OCI-LY1 (cell line): ENCODE results near the gene CRYBG1.

ENCODE experiments used
- H2AFZ ChIP-seq: fragments of 200-600 bp; sonication (generic), shearing (Covaris generic); 2 replicates; pipeline ENCODE4 v1.6.0; 2014; ENCODE audit warnings: antibody characterized with exemption, mild to moderate bottlenecking, low read length
- H3F3A ChIP-seq: fragments of 200-600 bp; sonication (generic), shearing (Covaris generic); 2 replicates; pipeline ENCODE4 v1.6.0; 2014; ENCODE audit warnings: mild to moderate bottlenecking, antibody characterized with exemption, low read length, moderate library complexity; ENCODE audit not compliant: insufficient read depth
- H3K27ac ChIP-seq: fragments of 200-600 bp; sonication (generic); 2 replicates; pipeline ENCODE4 v1.5.1; 2014; ENCODE audit warnings: low read length, mixed run types, mild to moderate bottlenecking, low read depth; ENCODE audit not compliant: poor library complexity, severe bottlenecking
- H3K27me3 ChIP-seq: fragments of 200-600 bp; sonication (generic); 2 replicates; pipeline ENCODE4 v1.6.0; 2014; ENCODE audit warnings: antibody characterized with exemption, mild to moderate bottlenecking, low read length, moderate library complexity; ENCODE audit not compliant: insufficient read depth
- H3K36me3 ChIP-seq: fragments of 200-600 bp; sonication (generic); 2 replicates; pipeline ENCODE4 v1.6.1; 2014; ENCODE audit warnings: mild to moderate bottlenecking, antibody characterized with exemption, low read length, moderate library complexity, mixed read lengths; ENCODE audit not compliant: insufficient read depth
- H3K4me1 ChIP-seq: fragments of 200-600 bp; sonication (generic); 2 replicates; pipeline ENCODE4 v1.5.1; 2014; ENCODE audit warnings: mild to moderate bottlenecking, low read length, moderate library complexity; ENCODE audit not compliant: insufficient read depth, severe bottlenecking
- H3K4me2 ChIP-seq: fragments of 200-600 bp; sonication (generic), shearing (Covaris generic); 2 replicates; pipeline ENCODE4 v1.6.1; 2014; ENCODE audit warnings: low read length
- H3K4me3 ChIP-seq: fragments of 200-600 bp; sonication (generic); 2 replicates; pipeline ENCODE4 v1.5.1; 2014; ENCODE audit warnings: low read length, low read depth, mild to moderate bottlenecking, mixed read lengths; ENCODE audit not compliant: poor library complexity, severe bottlenecking
- H3K79me2 ChIP-seq: fragments of 200-600 bp; shearing (Covaris generic); 2 replicates; pipeline ENCODE4 v1.6.1; 2016; ENCODE audit warnings: mixed run types, low read length, mixed read lengths; ENCODE audit not compliant: insufficient read depth
- H3K9ac ChIP-seq: fragments of 200-600 bp; sonication (generic), shearing (Covaris generic); 2 replicates; pipeline ENCODE4 v1.6.1; 2014; ENCODE audit warnings: mild to moderate bottlenecking, low read length, mixed read lengths
- H3K9me2 ChIP-seq: fragments of 200-600 bp; sonication (generic), shearing (Covaris generic); 2 replicates; pipeline ENCODE4 v1.6.1; 2014; ENCODE audit warnings: low read depth, mild to moderate bottlenecking, low read length, mixed read lengths
- H3K9me3 ChIP-seq: fragments of 200-600 bp; shearing (Covaris generic); 2 replicates; pipeline ENCODE4 v1.6.1; 2014; ENCODE audit warnings: low read length, mixed read lengths
- H4K20me1 ChIP-seq: fragments of 200-600 bp; sonication (generic), shearing (Covaris generic); 2 replicates; pipeline ENCODE4 v1.6.0; 2016; ENCODE audit warnings: mild to moderate bottlenecking, low read length; ENCODE audit not compliant: insufficient read depth
- CTCF ChIP-seq: fragments of 200-600 bp; sonication (generic), shearing (Covaris generic); IDR thresholded peaks from 2 replicates; pipeline ENCODE4 v1.5.1; 2017; ENCODE audit warnings: mild to moderate bottlenecking, antibody characterized with exemption, low read length, moderate library complexity, mixed read lengths
- EZH2 ChIP-seq: fragments of 200-600 bp; sonication (generic), shearing (Covaris generic); IDR thresholded peaks from 2 replicates; pipeline ENCODE4 v1.8.0; 2017; ENCODE audit warnings: borderline replicate concordance, mixed run types, mild to moderate bottlenecking, antibody characterized with exemption, low read length, moderate library complexity, mixed read lengths

The CRYBG1 gene

GRCh38 chr6:106568530-106568929 lies 208.0 kb downstream of the CRYBG1 start:
- no peak overlapping the region for H3K27ac ChIP-seq
- no peaks in the 10 kb centered on the region for H3K9me3 ChIP-seq
- H3K4me2 ChIP-seq: no peak overlapping the region
- peaks cover 64% of the 10 kb centered on the region; the same call in 1 of the 2 replicates for H3K36me3 ChIP-seq
- no peaks in the 10 kb centered on the region for H3K9me2 ChIP-seq
- H3K9ac ChIP-seq: no peak overlapping the region
- no peak overlapping the region for H2AFZ ChIP-seq
- peaks cover 8% of the 10 kb centered on the region for H3K4me1 ChIP-seq
- H3F3A ChIP-seq: no peaks in the 10 kb centered on the region
- no peak for TF ChIP-seq CTCF
- no peak for TF ChIP-seq EZH2
- no peaks in the 10 kb centered on the region for H3K27me3 ChIP-seq
- no peak overlapping the region for H3K4me3 ChIP-seq
- no peaks in the 10 kb centered on the region for H3K79me2 ChIP-seq
- no peaks in the 10 kb centered on the region for H4K20me1 ChIP-seq

DNA sequence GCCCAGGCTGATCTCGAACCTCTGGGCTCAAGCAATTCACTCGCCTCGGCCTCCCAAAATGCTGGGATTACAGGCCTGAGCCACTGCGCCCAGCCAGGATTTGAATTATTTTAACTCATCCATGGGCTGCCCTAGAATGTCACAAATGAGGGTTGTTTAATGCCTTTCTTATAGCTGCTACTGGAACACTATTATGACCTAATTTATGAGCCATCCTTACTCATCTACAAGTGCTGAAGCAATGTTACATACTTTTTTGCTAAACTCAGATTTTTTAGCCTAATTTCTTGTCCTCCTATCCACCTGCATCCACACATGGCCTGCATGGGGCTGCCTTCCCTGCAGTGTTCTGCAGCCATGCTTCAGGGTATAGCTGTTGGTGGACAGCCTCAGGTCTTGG lies 208.9 kb downstream of the CRYBG1 start:
- Histone ChIP-seq H3K4me3 (no peak overlapping the region), H3K4me1 (peaks cover 2% of the 10 kb centered on the region), H3K27me3 (no peaks in the 10 kb centered on the region), H3K27ac (no peak overlapping the region), H3K36me3 (peaks cover 57% of the 10 kb centered on the region; the same call in 1 of the 2 replicates), H3K9ac (no peak overlapping the region), H3K9me2 (no peaks in the 10 kb centered on the region), H3K4me2 (no peak overlapping the region), H3F3A (no peaks in the 10 kb centered on the region), H3K9me3 (no peaks in the 10 kb centered on the region), H4K20me1 (no peaks in the 10 kb centered on the region), H2AFZ (no peak overlapping the region), H3K79me2 (no peaks in the 10 kb centered on the region)
- TF ChIP-seq EZH2 (no peak), CTCF (no peak)

- TF ChIP-seq EZH2 (no peak), CTCF (no peak)
- Histone ChIP-seq H3K9me2 (no peaks in the 10 kb centered on the region), H3K79me2 (no peaks in the 10 kb centered on the region), H3K4me1 (no peaks in the 10 kb centered on the region), H3K27ac (no peak overlapping the region), H3K4me2 (no peak overlapping the region), H3K9me3 (no peaks in the 10 kb centered on the region), H3K4me3 (no peak overlapping the region), H4K20me1 (no peaks in the 10 kb centered on the region), H3F3A (no peaks in the 10 kb centered on the region), H3K27me3 (no peaks in the 10 kb centered on the region), H2AFZ (no peak overlapping the region), H3K9ac (no peak overlapping the region), H3K36me3 (peaks cover 66% of the 10 kb centered on the region; the same call in 1 of the 2 replicates)
These were observed 211.9 kb downstream of the CRYBG1 start for GRCh38 chr6:106572436-106572835.
